H9 (cell line): ENCODE measurements around the gene POLA1. TPM values are rescaled to one million over a fixed set of nuclear protein-coding genes. Genes with fewer than 3 reads are reported as not detected.

Experiments
- DNase-seq: peaks from one replicate; pipeline ENCODE4 v3.0.0-alpha.2; 2017
- H2AFZ ChIP-seq: one replicate; pipeline ENCODE4 v1.6.1; 2013; ENCODE audit warnings: mild to moderate bottlenecking, low read length, control low read depth, moderate library complexity
- H2AK5ac ChIP-seq: 2 replicates; pipeline ENCODE4 v1.6.1; 2013; ENCODE audit warnings: low read length, control low read depth, mixed read lengths; ENCODE audit not compliant: insufficient read length
- H2BK120ac ChIP-seq: one replicate; pipeline ENCODE4 v1.6.1; 2013; ENCODE audit warnings: low read depth, mild to moderate bottlenecking, low read length, control low read depth, inconsistent platforms; ENCODE audit not compliant: poor library complexity, severe bottlenecking
- H2BK12ac ChIP-seq: 2 replicates; pipeline ENCODE4 v1.6.1; 2013; ENCODE audit warnings: low read length, control low read depth, mixed read lengths, low read depth; ENCODE audit not compliant: insufficient read length
- H2BK15ac ChIP-seq: 2 replicates; pipeline ENCODE4 v1.6.1; 2013; ENCODE audit warnings: low read depth, low read length, control low read depth
- H2BK20ac ChIP-seq: one replicate; pipeline ENCODE4 v1.6.1; 2013; ENCODE audit warnings: low read depth, mild to moderate bottlenecking, low read length, control low read depth, inconsistent platforms; ENCODE audit not compliant: poor library complexity, severe bottlenecking
- H2BK5ac ChIP-seq: 2 replicates; pipeline ENCODE4 v1.6.1; 2013; ENCODE audit warnings: low read length, control low read depth, mixed read lengths; ENCODE audit not compliant: insufficient read length
- H3K14ac ChIP-seq: 2 replicates; pipeline ENCODE4 v1.6.1; 2013; ENCODE audit warnings: low read length, control low read depth; ENCODE audit not compliant: insufficient read depth
- H3K18ac ChIP-seq: 2 replicates; pipeline ENCODE4 v1.6.1; 2013; ENCODE audit warnings: low read depth, mild to moderate bottlenecking, mixed read lengths, low read length, control low read depth; ENCODE audit not compliant: insufficient read length
- H3K23ac ChIP-seq: 2 replicates; pipeline ENCODE4 v1.6.1; 2013; ENCODE audit warnings: low read length, control low read depth, mixed read lengths, low read depth; ENCODE audit not compliant: insufficient read length
- H3K23me2 ChIP-seq: 2 replicates; pipeline ENCODE4 v1.6.1; 2013; ENCODE audit warnings: low read depth, mild to moderate bottlenecking, mixed read lengths, low read length, control low read depth; ENCODE audit not compliant: insufficient read length, poor library complexity, severe bottlenecking
- H3K27ac ChIP-seq: 2 replicates; pipeline ENCODE4 v1.5.1; 2013; ENCODE audit warnings: low read length, control low read depth, mixed read lengths, low read depth; ENCODE audit not compliant: insufficient read length
- H3K27me3 ChIP-seq: 2 replicates; pipeline ENCODE4 v1.6.1; 2013; ENCODE audit warnings: low read length, control low read depth, inconsistent platforms; ENCODE audit not compliant: insufficient read depth
- H3K4ac ChIP-seq: 2 replicates; pipeline ENCODE4 v1.6.1; 2013; ENCODE audit warnings: low read depth, mild to moderate bottlenecking, control low read depth, inconsistent platforms, low read length, moderate library complexity
- H3K4me1 ChIP-seq: 2 replicates; pipeline ENCODE4 v1.6.1; 2013; ENCODE audit warnings: low read length, control low read depth, inconsistent platforms; ENCODE audit not compliant: insufficient read depth
- H3K4me2 ChIP-seq: 2 replicates; pipeline ENCODE4 v1.6.1; 2013; ENCODE audit warnings: low read length, control low read depth, mixed read lengths; ENCODE audit not compliant: insufficient read length, insufficient read depth
- H3K56ac ChIP-seq: 2 replicates; pipeline ENCODE4 v1.6.1; 2013; ENCODE audit warnings: low read depth, mild to moderate bottlenecking, mixed read lengths, low read length, control low read depth; ENCODE audit not compliant: insufficient read length
- H3K79me1 ChIP-seq: 2 replicates; pipeline ENCODE4 v1.6.1; 2013; ENCODE audit warnings: low read depth, mild to moderate bottlenecking, moderate library complexity, low read length, control low read depth, inconsistent platforms; ENCODE audit not compliant: insufficient read depth, poor library complexity, severe bottlenecking
- H3K79me2 ChIP-seq: 2 replicates; pipeline ENCODE4 v1.6.1; 2013; ENCODE audit warnings: low read length, control low read depth, inconsistent platforms; ENCODE audit not compliant: insufficient read depth
- H3K9ac ChIP-seq: 2 replicates; pipeline ENCODE4 v1.6.1; 2013; ENCODE audit warnings: low read length, control low read depth, mixed read lengths; ENCODE audit not compliant: insufficient read length; ENCODE audit errors: extremely low read depth
- H3K9me3 ChIP-seq: one replicate; pipeline ENCODE4 v1.6.1; 2013; ENCODE audit warnings: low read depth, low read length, inconsistent platforms; ENCODE audit not compliant: control insufficient read depth
- H3T11ph ChIP-seq: one replicate; pipeline ENCODE4 v1.6.1; 2013; ENCODE audit warnings: mild to moderate bottlenecking, low read length, control low read depth, inconsistent platforms
- H4K20me1 ChIP-seq: one replicate; pipeline ENCODE4 v1.6.1; 2013; ENCODE audit not compliant: control insufficient read depth, insufficient read length, insufficient read depth
- H4K5ac ChIP-seq: 2 replicates; pipeline ENCODE4 v1.6.1; 2013; ENCODE audit warnings: low read depth, mild to moderate bottlenecking, mixed read lengths, low read length, control low read depth; ENCODE audit not compliant: insufficient read length
- H4K8ac ChIP-seq: replicated peaks from 2 replicates; pipeline ENCODE4 v1.6.1; 2013; ENCODE audit warnings: low read length, control low read depth, mixed read lengths, low read depth; ENCODE audit not compliant: insufficient read length
- H4K91ac ChIP-seq: 2 replicates; pipeline ENCODE4 v1.6.1; 2013; ENCODE audit warnings: low read depth, mild to moderate bottlenecking, moderate library complexity, mixed read lengths, low read length, control low read depth; ENCODE audit not compliant: insufficient read length
- H3K27ac Mint-ChIP-seq, 3 experiments: 2 replicates in 2 of 3; 3 replicates in 1 of 3; pipeline ENCODE4 v1.8.0; 2020 to 2021; ENCODE audit warnings: mixed read lengths in 3 of 3, mild to moderate bottlenecking in 1 of 3, moderate library complexity in 1 of 3
- H3K27me3 Mint-ChIP-seq: 2 replicates; pipeline ENCODE4 v1.8.0; 2021; ENCODE audit warnings: low read depth, mild to moderate bottlenecking, moderate library complexity, mixed read lengths
- H3K36me3 Mint-ChIP-seq, 3 experiments: 2 replicates in 2 of 3; 3 replicates in 1 of 3; pipeline ENCODE4 v1.8.0; 2020 to 2021; ENCODE audit warnings: low read depth in 3 of 3, mixed read lengths in 3 of 3; ENCODE audit not compliant: insufficient read depth in 1 of 3
- H3K4me1 Mint-ChIP-seq, 2 experiments: 2 replicates each; pipeline ENCODE4 v1.8.0; 2020; ENCODE audit warnings: mixed read lengths in 2 of 2
- H3K4me3 Mint-ChIP-seq, 2 experiments: 2 replicates in 1 of 2; 3 replicates in 1 of 2; pipeline ENCODE4 v1.8.0; 2020 to 2021; ENCODE audit warnings: mild to moderate bottlenecking in 2 of 2, mixed read lengths in 2 of 2, moderate library complexity in 1 of 2
- H3K9me3 Mint-ChIP-seq, 2 experiments: 2 replicates in 1 of 2; 3 replicates in 1 of 2; pipeline ENCODE4 v1.8.0; 2020; ENCODE audit warnings: mild to moderate bottlenecking in 2 of 2, mixed read lengths in 2 of 2, moderate library complexity in 1 of 2
- WGBS: extraction: QIAGEN DNeasy Blood & Tissue Kit; methylation state at CpG from one replicate; pipeline ENCODE4 v1.1.7; 2013; ENCODE audit warnings: missing lambda C conversion rate, low lambda C conversion rate, mixed read lengths; ENCODE audit not compliant: insufficient read length; ENCODE audit errors: extremely low coverage; 5-methylcytosine and 5-hydroxymethylcytosine counted together
- total RNA-seq: library from RNA; stranded (reverse); gene quantifications from 2 replicates; pipeline ENCODE4 v1.2.1, GENCODE V29; 2021
- TF ChIP-seq, protein P1 (sequence below): fragments of 200-600 bp; sonication (generic); conservative IDR thresholded peaks from 3 replicates; pipeline ENCODE4 v1.8.0; 2021; ENCODE audit warnings: antibody characterized with exemption, mild to moderate bottlenecking

POLA1 gene
- total RNA-seq, 1 experiment from 2014 or later: 60.2 TPM

DNA sequence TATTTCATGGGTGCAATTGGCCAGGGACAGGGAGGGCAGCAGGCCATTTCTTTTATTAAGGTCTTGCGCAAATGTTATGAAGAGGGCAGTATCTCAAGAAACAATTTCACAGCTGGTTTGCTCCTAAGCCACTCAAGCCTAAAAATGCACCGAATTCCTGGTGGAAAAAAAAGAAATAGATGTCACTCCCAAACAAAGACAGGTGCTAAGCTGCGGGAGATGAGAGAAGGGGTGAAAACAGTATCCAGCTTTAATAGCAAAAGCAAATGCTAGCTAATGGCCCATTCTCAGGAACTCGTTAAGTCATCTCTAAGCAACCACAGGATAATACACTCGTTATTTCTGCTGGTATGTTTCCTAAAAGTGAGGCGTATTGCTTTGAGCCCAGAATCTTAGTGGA is 205.7 kb downstream of the POLA1 start:
- Mint-ChIP-seq H3K36me3 (peaks cover 0 to 14% (median 5%) of the 10 kb centered on the region in 3 experiments; a peak in 5 of 7 replicates), H3K27ac (no peak overlapping the region), H3K4me3 (no peak overlapping the region), H3K9me3 (no peaks in the 10 kb centered on the region), H3K4me1 (peaks cover 11 to 25% of the 10 kb centered on the region in 2 experiments), H3K27me3 (no peaks in the 10 kb centered on the region)
- Histone ChIP-seq H3K23ac (no peak overlapping the region), H4K5ac (no peak overlapping the region), H2BK120ac (no peak overlapping the region), H3K4me1 (peaks cover 2% of the 10 kb centered on the region; the same call in 1 of the 2 replicates), H3K9me3 (no peaks in the 10 kb centered on the region), H3K18ac (no peak overlapping the region), H2BK15ac (no peak overlapping the region), H3K4ac (no peak overlapping the region), H4K20me1 (no peaks in the 10 kb centered on the region), H3K27ac (no peak overlapping the region), H2BK20ac (no peak overlapping the region), H3K27me3 (no peaks in the 10 kb centered on the region), H3K79me1 (no peaks in the 10 kb centered on the region), H4K91ac (no peak overlapping the region), H3K9ac (no peak overlapping the region), H4K8ac (peak overlapping the region; percentile 28), H3K56ac (no peak overlapping the region), H3K79me2 (no peaks in the 10 kb centered on the region), H3K4me2 (no peak overlapping the region), H2AFZ (no peak overlapping the region), H3T11ph (no peak overlapping the region), H2BK12ac (no peak overlapping the region), H3K23me2 (no peaks in the 10 kb centered on the region), H2AK5ac (no peak overlapping the region), H3K14ac (no peak overlapping the region), H2BK5ac (no peak overlapping the region)
- TF ChIP-seq, protein P1, sequence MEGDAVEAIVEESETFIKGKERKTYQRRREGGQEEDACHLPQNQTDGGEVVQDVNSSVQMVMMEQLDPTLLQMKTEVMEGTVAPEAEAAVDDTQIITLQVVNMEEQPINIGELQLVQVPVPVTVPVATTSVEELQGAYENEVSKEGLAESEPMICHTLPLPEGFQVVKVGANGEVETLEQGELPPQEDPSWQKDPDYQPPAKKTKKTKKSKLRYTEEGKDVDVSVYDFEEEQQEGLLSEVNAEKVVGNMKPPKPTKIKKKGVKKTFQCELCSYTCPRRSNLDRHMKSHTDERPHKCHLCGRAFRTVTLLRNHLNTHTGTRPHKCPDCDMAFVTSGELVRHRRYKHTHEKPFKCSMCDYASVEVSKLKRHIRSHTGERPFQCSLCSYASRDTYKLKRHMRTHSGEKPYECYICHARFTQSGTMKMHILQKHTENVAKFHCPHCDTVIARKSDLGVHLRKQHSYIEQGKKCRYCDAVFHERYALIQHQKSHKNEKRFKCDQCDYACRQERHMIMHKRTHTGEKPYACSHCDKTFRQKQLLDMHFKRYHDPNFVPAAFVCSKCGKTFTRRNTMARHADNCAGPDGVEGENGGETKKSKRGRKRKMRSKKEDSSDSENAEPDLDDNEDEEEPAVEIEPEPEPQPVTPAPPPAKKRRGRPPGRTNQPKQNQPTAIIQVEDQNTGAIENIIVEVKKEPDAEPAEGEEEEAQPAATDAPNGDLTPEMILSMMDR: no peak
- DNase-seq: no peak
- no CpG with 5 or more reads among the region's 6 CpGs for WGBS
